Neural cell (in vitro differentiated cells): ENCODE results near the gene EEIG1.

Experiments
- CTCF ChIP-seq: fragments of 450-650 bp; IDR thresholded peaks from 2 replicates; pipeline ENCODE4 v1.5.1; 2014; ENCODE audit warnings: antibody characterized with exemption, mild to moderate bottlenecking, moderate library complexity; ENCODE audit not compliant: poor library complexity, severe bottlenecking
- EP300 ChIP-seq: fragments of 450-650 bp; conservative IDR thresholded peaks from 2 replicates; pipeline ENCODE4 v1.6.1; 2014; ENCODE audit warnings: antibody characterized with exemption, mild to moderate bottlenecking, moderate library complexity; ENCODE audit not compliant: poor library complexity, severe bottlenecking
- EZH2 ChIP-seq: fragments of 200-600, 300-800 bp; shearing (Covaris generic), sonication (generic); IDR thresholded peaks from 2 replicates; pipeline ENCODE4 v1.6.1; 2014; ENCODE audit warnings: antibody characterized with exemption, low read length, borderline replicate concordance, mild to moderate bottlenecking; ENCODE audit not compliant: insufficient read depth, poor library complexity, severe bottlenecking
- MXI1 ChIP-seq: fragments of 450-650 bp; conservative IDR thresholded peaks from 2 replicates; pipeline ENCODE4 v1.6.1; 2014; ENCODE audit warnings: antibody characterized with exemption, mild to moderate bottlenecking; ENCODE audit not compliant: poor library complexity, severe bottlenecking
- POLR2AphosphoS5 ChIP-seq: IDR thresholded peaks from 2 replicates; pipeline ENCODE4 v1.6.1; 2012
- RAD21 ChIP-seq: fragments of 450-650 bp; conservative IDR thresholded peaks from 2 replicates; pipeline ENCODE4 v1.6.1; 2014; ENCODE audit warnings: antibody characterized with exemption, mild to moderate bottlenecking, moderate library complexity
- REST ChIP-seq: IDR thresholded peaks from 2 replicates; pipeline ENCODE4 v1.6.1; 2012; ENCODE audit warnings: borderline replicate concordance
- SMC3 ChIP-seq: fragments of 450-650 bp; conservative IDR thresholded peaks from 2 replicates; pipeline ENCODE4 v1.6.1; 2014; ENCODE audit warnings: antibody characterized with exemption, mild to moderate bottlenecking, moderate library complexity; ENCODE audit not compliant: poor library complexity
- TAF1 ChIP-seq: IDR thresholded peaks from 2 replicates; pipeline ENCODE4 v1.6.1; 2012; ENCODE audit warnings: low read depth

GRCh38 chr9:127965953-127966352 is 14.8 kb downstream of the EEIG1 start:
- no peak for TF ChIP-seq CTCF
- no peak for TF ChIP-seq SMC3
- TF ChIP-seq REST, result no peak
- TF ChIP-seq RAD21, result no peak
- no peak for TF ChIP-seq TAF1
- no peak for TF ChIP-seq POLR2AphosphoS5
- no peak for TF ChIP-seq MXI1
- no peak for TF ChIP-seq EZH2
- no peak for TF ChIP-seq EP300
